HG02678 (cell line): Measurements from ENCODE around the gene SET.
A peak's percentile ranks its signal among the peaks of the same experiment; 100 is the strongest.

Experiments used
- ATAC-seq: cut with Tn5 transposase; IDR thresholded peaks from one replicate; pipeline ENCODE4 v1.9.1; 2021; ENCODE audit warnings: mild to moderate bottlenecking, moderate library complexity; ENCODE audit not compliant: unreplicated experiment

SET gene

GRCh38 chr9:128707446-128707845, 18.4 kb downstream of the SET start:
- ATAC-seq = no peak

- no peak for ATAC-seq
These were observed 23.7 kb downstream of the SET start for GRCh38 chr9:128712451-128713410.

GRCh38 chr9:128713411-128713780, 24.4 kb downstream of the SET start:
- no peak for ATAC-seq

- no peak for ATAC-seq
These were observed 25.0 kb downstream of the SET start for GRCh38 chr9:128713941-128714573.

- no peak for ATAC-seq
These were observed 25.8 kb downstream of the SET start for GRCh38 chr9:128714586-128715435.

GRCh38 chr9:128715436-128715750, 26.4 kb downstream of the SET start:
- ATAC-seq = no peak

GRCh38 chr9:128716581-128717254, 27.7 kb downstream of the SET start:
- no peak for ATAC-seq

GRCh38 chr9:128718047-128718446, 29.0 kb downstream of the SET start:
- ATAC-seq = no peak

- no peak for ATAC-seq
These were observed 29.5 kb downstream of the SET start for GRCh38 chr9:128718475-128718874.

GRCh38 chr9:128719919-128720605, 31.0 kb downstream of the SET start:
- no peak for ATAC-seq

GRCh38 chr9:128720841-128721486, 31.9 kb downstream of the SET start:
- ATAC-seq = no peak

- no peak for ATAC-seq
These were observed 32.5 kb downstream of the SET start for GRCh38 chr9:128721487-128722010.

GRCh38 chr9:128722380-128723351, 33.6 kb downstream of the SET start:
- ATAC-seq = no peak

- ATAC-seq = no peak
These were observed 34.4 kb downstream of the SET start for GRCh38 chr9:128723352-128723865.

- ATAC-seq = peak; percentile 98
These were observed 35.1 kb downstream of the SET start, which contains the start of gene ZDHHC12 for GRCh38 chr9:128723866-128724743. Gene ZDHHC12 (minus strand): TSS chr9:128724127. CDS start chr9:128724093, 34 bp downstream.

GRCh38 chr9:128724744-128725211, 35.8 kb downstream of the SET start:
- ATAC-seq = no peak
